ENCODE data around the gene AP4S1.
"Not testable (repeated sequence)": the region's sequence is repeated elsewhere in the genome, so short reads cannot be mapped to it uniquely, and the experiment has no call there.

AP4S1 gene

GRCh38 chr14:31042893-31043292 is 17.4 kb downstream of the AP4S1 start:
- DNase-seq (ENCODE audit: low read depth in 2 of 2), result not testable (repeated sequence)

- DNase-seq (ENCODE audit: low read depth in 2 of 2), result no peak
Measured at GRCh38 chr14:31043379-31043778, 17.9 kb downstream of the AP4S1 start.

GRCh38 chr14:31045501-31046080 is 20.1 kb downstream of the AP4S1 start:
- DNase-seq (ENCODE audit: low read depth in 2 of 2), result no peak

- DNase-seq (ENCODE audit: low read depth in 2 of 2), result no peak
Measured at GRCh38 chr14:31047503-31047902, 22.1 kb downstream of the AP4S1 start.

- DNase-seq (ENCODE audit: low read depth in 2 of 2), result no peak
Measured at GRCh38 chr14:31051023-31051422, 25.6 kb downstream of the AP4S1 start.

- DNase-seq (ENCODE audit: low read depth in 2 of 2), result no peak
Measured at GRCh38 chr14:31051511-31051910, 26.1 kb downstream of the AP4S1 start.

GRCh38 chr14:31052905-31053586 is 27.6 kb downstream of the AP4S1 start:
- DNase-seq (ENCODE audit: low read depth in 2 of 2), result not testable (repeated sequence)

- DNase-seq (ENCODE audit: low read depth in 2 of 2), result no peak
Measured at GRCh38 chr14:31057035-31057434, 31.6 kb downstream of the AP4S1 start.

GRCh38 chr14:31057701-31058364 is 32.4 kb downstream of the AP4S1 start:
- no peak for DNase-seq (ENCODE audit: low read depth in 2 of 2)

GRCh38 chr14:31059152-31059924 is 33.9 kb downstream of the AP4S1 start:
- DNase-seq (ENCODE audit: low read depth in 2 of 2), result no peak

- no peak for DNase-seq (ENCODE audit: low read depth in 2 of 2)
Measured at GRCh38 chr14:31060253-31060875, 34.9 kb downstream of the AP4S1 start.

- DNase-seq (ENCODE audit: low read depth in 2 of 2), result not testable (repeated sequence)
Measured at GRCh38 chr14:31062908-31063307, 37.5 kb downstream of the AP4S1 start.

- no peak for DNase-seq (ENCODE audit: low read depth in 2 of 2)
Measured at GRCh38 chr14:31068235-31068634, 42.8 kb downstream of the AP4S1 start.

- DNase-seq (ENCODE audit: low read depth in 2 of 2), result no peak
Measured at GRCh38 chr14:31069343-31069742, 43.9 kb downstream of the AP4S1 start.

GRCh38 chr14:31070431-31070830 is 45.0 kb downstream of the AP4S1 start:
- DNase-seq (ENCODE audit: low read depth in 2 of 2), result no peak

GRCh38 chr14:31071151-31071550 is 45.7 kb downstream of the AP4S1 start:
- DNase-seq (ENCODE audit: low read depth in 2 of 2), result no peak

GRCh38 chr14:31075144-31075543 is 49.7 kb downstream of the AP4S1 start:
- DNase-seq (ENCODE audit: low read depth in 2 of 2), result no peak

GRCh38 chr14:31078766-31079165 is 53.3 kb downstream of the AP4S1 start:
- no peak for DNase-seq (ENCODE audit: low read depth in 2 of 2)

- no peak for DNase-seq (ENCODE audit: low read depth in 2 of 2)
Measured at GRCh38 chr14:31080056-31080455, 54.6 kb downstream of the AP4S1 start.

GRCh38 chr14:31080484-31080883 is 55.0 kb downstream of the AP4S1 start:
- no peak for DNase-seq (ENCODE audit: low read depth in 2 of 2)

GRCh38 chr14:31083781-31084180 is 58.3 kb downstream of the AP4S1 start:
- no peak for DNase-seq (ENCODE audit: low read depth in 2 of 2)

GRCh38 chr14:31084385-31084784 is 58.9 kb downstream of the AP4S1 start:
- DNase-seq (ENCODE audit: low read depth in 2 of 2), result no peak
